ENCODE measurements around the gene RPL13A.
"Not testable (repeated sequence)": the region's sequence is repeated elsewhere in the genome, so short reads cannot be mapped to it uniquely, and the experiment has no call there.

The RPL13A gene

GRCh38 chr19:49487277-49488045 lies at the start of gene RPL13A:
Gene RPL13A, plus strand, starts transcription at chr19:49487608. Its CDS starts 22 bp downstream, at chr19:49487630.
- DNase-seq (ENCODE audit: low read depth in 2 of 2), result peak; percentile 99

GRCh38 chr19:49438261-49438660 lies 49.1 kb upstream of the RPL13A start:
- DNase-seq (ENCODE audit: low read depth in 2 of 2), result no peak

GRCh38 chr19:49439836-49440235 lies 47.6 kb upstream of the RPL13A start:
- no peak for DNase-seq (ENCODE audit: low read depth in 2 of 2)

DNA sequence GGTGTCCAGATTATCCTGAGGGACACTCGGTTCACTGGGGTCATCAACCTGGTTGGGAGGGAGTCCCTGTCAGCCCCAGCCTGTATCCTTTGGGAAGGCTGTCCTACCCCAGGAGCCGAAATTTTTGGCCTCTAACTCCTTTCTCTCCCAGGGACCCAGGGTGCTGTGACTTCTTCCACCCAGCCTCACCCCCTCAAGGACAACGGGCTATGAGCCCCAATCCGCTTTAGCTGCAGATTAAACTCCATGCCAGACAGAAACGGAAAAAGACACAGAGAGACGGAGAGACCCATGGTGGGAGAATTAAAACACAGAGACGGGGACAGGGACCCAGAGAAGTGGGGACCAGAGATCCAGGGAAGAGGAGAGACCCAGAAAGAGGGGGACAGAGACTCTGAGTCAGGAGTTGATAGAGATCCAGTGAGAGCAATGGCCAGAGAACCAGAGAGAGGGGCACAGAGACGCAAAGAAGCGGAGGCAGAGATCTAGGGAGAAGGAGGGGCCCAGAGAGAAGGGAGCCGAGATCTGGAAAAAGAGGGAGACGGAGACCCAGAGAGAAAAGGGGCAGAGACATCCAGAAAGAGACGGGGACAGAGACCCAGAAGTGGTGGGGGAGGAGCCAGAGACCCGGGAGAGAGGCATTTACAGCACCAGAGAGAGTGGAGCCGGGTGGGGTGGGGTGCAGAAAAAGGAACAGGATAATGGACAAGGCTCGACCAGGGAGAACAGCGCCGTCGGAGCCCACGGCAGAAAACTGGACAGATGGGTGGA lies 46.8 kb upstream of the RPL13A start:
- no peak for DNase-seq (ENCODE audit: low read depth in 2 of 2)

DNA sequence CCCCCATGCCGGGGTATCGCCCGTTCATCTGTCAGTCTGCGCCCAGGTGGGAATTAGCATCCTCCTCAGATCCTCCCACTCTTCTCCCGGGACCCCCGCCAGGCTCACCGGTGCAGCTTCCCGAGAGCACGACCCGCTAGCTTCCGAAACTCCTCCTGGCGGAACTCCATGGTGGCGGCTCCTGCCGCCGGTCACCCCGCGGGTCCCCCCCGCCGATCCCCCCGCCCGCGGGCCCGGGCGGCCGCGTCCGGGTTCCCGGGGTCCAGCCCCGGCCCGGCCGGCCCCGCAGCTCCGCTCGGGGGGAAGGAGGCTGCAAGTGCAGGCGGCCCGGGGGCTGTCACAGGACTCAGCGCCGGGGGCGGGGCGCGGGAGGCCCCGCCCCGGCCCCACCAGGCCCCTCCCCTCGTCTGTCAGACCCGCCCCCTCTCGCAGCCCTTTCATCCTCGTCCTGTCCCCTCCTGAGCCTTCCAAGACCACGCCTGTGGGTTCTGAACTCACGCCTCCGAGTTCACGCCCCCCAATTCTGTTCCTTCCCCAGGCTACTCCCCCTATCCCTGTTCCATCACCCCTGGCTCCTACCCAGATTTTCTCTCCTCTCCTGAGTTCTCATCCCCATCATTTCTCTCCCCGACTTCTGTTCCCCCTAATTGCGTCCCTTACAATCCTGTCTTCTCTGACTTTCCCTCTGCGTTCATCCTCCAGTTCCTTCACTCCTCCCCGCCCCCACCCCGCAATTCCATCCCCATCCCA lies 46.0 kb upstream of the RPL13A start, which contains the start of gene SLC17A7:
TSS of gene SLC17A7 (minus strand) at position 318 of the 750 bp plus-strand sequence. CDS start at position 170, 148 bp downstream.
- DNase-seq (ENCODE audit: low read depth in 2 of 2), result no peak

DNA sequence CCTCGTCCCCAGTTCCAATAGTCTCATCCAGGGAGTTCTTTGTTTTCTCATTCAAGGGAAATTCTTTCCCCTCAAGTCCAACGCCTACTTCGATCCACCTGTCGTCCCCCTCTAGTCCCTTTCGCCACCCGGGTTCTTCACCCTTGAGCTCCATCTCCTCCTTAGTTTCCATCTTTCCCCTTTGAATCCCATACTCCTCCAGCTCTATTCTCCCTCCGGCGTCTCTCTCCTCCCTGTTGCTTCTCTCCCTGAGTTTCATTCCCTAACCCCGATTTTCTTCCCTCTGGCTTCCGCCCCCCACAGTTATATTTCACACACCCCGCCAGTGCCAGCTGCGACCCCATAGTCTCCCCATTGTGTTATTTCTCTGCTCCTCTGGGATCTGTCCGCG lies 45.5 kb upstream of the RPL13A start:
- no peak for DNase-seq (ENCODE audit: low read depth in 2 of 2)

- no peak for DNase-seq (ENCODE audit: low read depth in 2 of 2)
Measured at GRCh38 chr19:49442354-49442753, 45.1 kb upstream of the RPL13A start.

DNA sequence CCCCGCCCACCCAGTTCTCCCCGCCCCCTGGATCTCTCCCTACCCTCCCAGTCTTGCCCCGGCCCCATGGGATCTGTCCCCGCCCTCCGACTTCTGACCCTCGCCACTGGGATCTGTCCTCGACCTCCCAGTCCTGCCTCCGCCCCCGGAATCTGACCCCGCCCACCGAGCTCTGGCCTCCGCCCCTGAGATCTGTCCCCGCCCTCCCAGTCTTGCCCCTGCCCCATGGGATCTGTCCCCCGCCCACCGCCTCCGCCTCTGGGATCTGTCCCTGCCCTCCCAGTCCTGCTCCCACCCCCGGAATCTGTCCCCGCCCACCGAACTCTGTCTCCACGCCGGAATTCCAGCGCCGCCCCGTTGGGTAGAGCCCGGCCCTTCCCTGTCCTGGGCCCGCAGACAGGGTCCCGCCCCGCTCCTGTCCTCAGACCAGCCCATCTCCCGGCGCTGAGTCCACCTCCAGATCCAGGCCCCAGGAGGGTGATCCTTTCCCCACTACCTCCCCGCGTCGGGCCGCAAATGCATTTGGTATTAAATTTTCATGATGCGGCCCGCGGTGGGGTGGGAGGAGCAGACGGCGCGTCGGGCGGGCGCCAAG lies 44.5 kb upstream of the RPL13A start:
- DNase-seq (ENCODE audit: low read depth in 2 of 2), result no peak

DNA sequence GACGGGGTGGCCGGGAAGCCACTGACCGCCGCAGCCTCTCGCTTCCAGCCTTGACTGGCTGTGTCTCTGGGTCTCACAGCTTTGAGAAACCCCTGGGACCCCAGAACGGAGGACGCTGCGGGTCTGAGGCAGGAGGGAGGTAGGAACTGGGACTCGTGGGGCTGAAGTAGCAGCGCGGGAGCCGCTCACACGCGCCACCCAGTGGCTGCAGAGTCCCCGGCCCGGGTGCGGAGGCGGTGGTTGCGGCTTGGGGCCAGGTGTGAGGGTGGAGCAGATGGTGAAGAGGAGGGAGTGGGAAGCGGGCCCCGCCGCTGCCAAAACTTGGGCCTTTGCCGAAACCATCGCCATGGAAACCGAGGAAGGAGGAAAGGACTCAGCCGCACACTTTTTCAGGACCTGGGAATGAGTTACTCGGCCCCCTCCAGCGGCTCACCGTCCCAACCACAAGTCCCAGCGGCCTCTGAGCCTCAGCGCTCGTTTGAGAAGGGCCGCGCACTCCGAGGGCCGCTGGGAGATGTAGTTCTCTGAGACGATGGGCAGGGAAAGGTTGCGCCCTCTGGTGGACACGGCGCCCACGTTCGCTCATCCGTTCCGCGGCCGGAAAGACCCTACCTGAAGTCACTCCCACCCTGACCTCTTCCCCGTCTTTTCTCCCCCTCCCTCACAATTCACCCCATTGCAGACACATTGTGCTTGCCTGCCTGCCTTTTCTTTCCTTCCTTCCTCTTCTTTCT lies 43.9 kb upstream of the RPL13A start:
- DNase-seq (ENCODE audit: low read depth in 2 of 2), result peak; percentile 86 to 87

DNA sequence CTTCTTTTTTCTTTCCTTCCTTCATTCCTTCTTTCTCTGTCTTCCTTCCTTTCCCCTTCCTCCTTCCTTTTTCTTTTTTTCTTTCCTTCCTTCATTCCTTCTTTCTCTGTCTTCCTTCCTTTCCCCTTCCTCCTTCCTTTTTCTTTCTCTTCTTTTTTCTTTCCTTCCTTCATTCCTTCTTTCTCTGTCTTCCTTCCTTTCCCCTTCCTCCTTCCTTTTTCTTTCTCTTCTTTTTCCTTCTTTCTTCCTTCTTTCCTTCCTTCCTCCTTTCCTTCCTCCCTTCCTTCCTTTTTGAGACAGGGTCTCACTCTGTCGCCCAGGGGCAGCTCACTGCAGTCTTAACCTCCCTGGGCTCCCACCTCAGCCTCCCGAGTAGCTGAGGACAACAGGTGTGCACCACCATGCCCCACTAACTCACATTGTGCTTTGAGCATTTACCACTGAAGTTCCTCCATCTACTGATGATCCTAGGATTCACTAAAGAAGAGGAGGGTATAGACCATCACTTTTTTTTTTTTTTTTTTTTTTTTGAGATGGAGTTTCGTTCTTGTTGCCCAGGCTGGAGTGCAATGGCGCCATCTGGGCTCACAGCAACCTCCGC lies 43.2 kb upstream of the RPL13A start:
- not testable (repeated sequence) for DNase-seq (ENCODE audit: low read depth in 2 of 2)

DNA sequence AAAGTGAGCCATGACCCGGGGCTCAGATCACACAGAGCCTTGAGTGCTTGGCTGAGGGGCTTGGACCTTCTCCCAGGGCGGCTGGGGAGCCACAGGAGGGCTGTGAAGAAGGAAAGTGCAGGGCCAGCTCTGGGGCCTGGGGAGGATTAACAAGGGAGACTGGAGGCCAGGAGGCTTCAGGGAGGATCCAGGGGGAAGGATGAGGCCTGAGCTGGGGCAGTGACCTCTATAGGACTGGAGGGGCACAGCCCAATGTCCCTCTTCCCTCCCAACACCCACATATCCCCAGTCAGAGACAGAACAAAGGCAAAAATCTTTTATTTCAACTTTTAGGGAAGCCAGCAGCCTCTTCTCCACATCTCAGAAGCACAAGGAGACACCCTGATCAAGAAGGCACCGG lies 41.4 kb upstream of the RPL13A start:
- DNase-seq (ENCODE audit: low read depth in 2 of 2), result no peak

DNA sequence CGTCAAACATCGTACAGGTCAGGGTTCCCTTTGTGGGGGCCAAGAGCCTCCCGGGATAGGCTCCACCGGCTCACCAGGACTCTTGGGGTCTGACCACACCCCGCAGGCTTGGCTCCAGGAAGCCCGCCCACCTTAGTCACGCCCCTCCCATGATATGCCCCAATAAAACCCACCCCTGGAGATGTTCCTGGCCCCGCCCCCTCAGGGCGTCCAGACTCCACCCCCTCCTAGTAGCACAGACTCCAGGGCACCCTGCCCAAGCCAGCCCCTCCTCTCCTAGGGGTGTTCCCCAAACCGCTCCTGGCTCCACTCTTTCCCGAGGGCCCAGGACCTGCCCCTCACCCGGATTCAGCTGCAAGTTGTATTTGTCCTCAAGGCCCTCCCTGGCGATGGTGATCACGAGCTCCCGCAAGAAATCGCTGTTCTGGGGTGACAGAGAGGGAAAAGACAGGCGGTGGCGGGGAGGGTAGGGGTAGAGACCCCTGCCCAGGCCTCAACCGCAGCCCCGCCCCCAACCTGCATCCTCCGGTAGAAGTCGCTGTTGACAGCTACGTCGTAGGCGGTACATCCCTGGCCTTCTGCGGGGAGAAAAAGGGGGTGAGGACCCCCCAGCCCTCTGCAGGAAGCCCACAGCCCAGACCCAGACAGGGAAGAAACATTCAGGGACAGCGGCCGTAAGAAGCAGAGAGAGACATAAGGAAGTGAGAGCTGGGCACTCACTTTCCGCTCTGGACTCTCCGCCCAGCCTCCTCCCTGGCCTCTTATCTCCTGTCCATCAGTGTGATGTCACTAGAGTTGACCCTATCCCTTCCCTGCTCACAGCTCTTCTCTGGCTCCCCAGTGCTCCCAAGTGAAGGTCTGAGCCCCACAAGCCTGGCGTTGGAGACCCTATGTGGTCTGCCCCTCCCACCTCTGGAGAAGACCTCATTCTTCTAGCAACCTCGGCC lies 39.6 kb upstream of the RPL13A start:
- no peak for DNase-seq (ENCODE audit: low read depth in 2 of 2)

DNA sequence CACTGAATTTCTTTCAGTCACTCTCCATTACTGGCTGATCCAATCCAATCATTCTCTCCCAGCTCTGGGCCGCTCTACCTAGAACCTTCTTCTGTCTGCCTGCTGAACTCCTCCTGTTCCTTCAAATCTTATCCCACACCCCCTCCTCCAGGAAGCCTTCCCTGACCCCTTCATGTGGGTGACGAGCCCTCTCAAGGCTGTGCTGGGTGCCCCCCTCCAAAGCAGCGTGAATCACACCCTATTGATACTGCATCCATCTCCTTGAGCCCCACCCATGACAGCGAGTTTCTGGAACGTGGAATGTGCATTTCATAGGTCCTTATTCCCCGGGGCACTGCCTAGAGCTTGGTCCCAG lies 39.0 kb upstream of the RPL13A start:
- no peak for DNase-seq (ENCODE audit: low read depth in 2 of 2)

DNA sequence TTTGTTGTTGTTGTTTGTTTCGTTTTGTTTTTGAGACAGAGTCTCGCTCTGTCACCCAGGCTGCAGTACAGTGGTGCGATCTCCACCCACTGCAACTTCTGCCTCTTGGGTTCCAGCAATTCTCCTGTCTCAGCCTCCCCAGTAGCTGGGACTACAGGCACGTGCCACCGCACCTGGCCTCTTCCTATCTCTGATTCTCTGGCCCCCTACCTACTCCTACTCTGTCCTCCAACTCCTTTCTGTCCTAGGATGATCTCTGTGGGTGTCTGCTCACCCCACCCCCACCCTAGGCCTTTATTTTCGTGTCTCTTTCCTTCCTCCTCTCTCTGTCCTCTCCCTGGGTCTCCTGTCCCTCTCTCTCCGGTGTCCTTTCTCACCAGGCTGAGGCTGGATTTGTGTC lies 37.0 kb upstream of the RPL13A start:
- DNase-seq (ENCODE audit: low read depth in 2 of 2), result no peak

DNA sequence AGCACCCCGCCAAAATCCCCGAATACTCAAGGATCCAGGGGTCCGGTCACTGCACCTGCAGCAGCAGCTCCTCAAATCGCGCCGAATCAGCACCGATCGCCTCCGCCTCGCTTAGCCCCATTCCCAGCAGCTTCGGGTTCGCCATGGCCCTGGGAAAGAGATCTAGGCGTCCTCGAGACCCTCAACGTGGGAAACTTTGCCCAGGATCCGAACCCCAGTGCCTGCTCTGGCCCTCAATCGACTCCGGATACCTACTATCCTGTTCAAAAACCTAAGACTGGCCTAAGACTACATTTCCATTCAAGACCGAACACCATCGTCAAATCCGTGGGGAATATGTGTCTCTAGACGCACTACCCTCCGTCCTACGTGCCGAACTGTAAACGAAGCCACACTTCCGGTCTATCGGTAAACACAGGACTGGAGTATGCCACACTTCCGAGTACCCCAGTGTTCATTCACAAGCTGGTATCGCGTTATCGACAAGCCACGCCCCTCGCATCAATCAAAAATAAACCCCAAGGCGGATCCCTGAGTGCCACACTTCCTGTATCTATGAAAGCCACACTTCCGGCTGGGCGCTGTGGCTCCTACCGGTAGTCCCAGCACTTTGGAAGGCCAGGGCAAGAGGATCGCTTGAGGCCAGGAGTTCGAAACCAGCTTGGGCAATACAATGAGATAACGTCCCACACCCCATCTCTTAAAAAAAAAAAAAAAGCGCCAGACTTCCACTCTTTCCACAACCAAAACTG lies 35.8 kb upstream of the RPL13A start, which contains the start of gene PIH1D1:
TSS of gene PIH1D1 (minus strand) at position 385 of the 752 bp plus-strand sequence. CDS start at position 145, 240 bp downstream.
- DNase-seq (ENCODE audit: low read depth in 2 of 2), result peak; percentile 85 to 94

- peak; percentile 95 to 96 for DNase-seq (ENCODE audit: low read depth in 2 of 2)
Measured at GRCh38 chr19:49453013-49453756, 34.2 kb upstream of the RPL13A start, which contains the start of gene ALDH16A1. Gene ALDH16A1, plus strand, starts transcription at chr19:49453225. Its CDS starts 107 bp downstream, at chr19:49453332.

DNA sequence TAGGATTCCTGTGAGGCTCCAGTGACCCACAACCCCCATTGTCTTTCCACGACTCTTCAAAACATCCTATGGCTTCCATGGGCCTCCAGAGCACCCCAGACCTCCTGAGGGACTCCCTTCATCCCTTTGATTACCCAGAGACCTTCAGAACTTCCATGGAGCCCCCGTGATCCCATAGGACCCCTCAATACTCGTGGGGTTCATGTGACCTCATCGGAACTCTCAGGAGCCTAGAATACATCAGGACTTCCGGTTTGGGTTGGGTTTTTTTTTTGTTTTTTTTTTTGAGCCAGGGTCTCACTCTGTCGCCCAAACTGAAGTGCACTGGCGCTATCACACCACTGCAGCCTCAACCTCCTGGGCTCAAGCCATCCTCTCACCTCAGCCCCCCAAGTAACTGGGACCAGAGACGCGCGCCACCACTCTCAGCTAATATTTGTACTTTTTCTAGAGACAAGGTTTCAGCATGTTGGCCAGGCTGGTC lies 33.6 kb upstream of the RPL13A start:
- no peak for DNase-seq (ENCODE audit: low read depth in 2 of 2)

DNA sequence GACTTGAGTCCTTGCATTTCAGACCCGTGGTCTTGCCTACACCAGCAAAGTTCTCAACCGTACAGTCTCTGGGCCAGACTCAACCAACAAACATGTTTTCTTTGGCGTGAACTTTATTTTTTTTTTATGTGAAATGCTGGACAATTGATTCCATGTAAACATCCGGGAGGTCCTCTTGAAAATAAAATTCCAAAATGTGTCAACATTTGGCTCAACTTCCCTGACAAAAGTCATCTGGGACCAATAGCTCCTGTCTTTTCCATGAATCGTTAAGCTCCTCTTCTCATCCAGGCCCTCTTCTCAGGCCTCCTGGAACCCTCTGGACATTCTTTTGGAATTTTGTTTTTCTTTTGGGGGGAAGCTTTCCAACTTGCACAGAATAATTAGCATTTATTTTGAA lies 31.6 kb upstream of the RPL13A start:
- no peak for DNase-seq (ENCODE audit: low read depth in 2 of 2)
